Mononuclear cell (primary cell): ENCODE measurements around the gene ACSS1. TPM values are rescaled to one million over a fixed set of nuclear protein-coding genes. Genes with fewer than 3 reads are reported as not detected.

Source experiments
- H3K27me3 ChIP-seq: 2 replicates; pipeline ENCODE4 v1.6.0; 2011; ENCODE audit warnings: low read length, control low read depth; ENCODE audit not compliant: insufficient read depth
- H3K4me1 ChIP-seq: 2 replicates; pipeline ENCODE4 v1.5.1; 2011; ENCODE audit warnings: mild to moderate bottlenecking, low read length, control low read depth; ENCODE audit not compliant: insufficient read depth
- H3K4me3 ChIP-seq: 2 replicates; pipeline ENCODE4 v1.5.1; 2011; ENCODE audit warnings: mild to moderate bottlenecking, low read length, moderate library complexity
- H3K9me3 ChIP-seq: 2 replicates; pipeline ENCODE4 v1.5.1; 2011; ENCODE audit warnings: low read depth, mild to moderate bottlenecking, control low read depth, low read length
- total RNA-seq: library from RNA; depleted of rRNA; stranded (reverse); fragments of >200 nt; gene quantifications from one replicate; pipeline ENCODE4 v1.2.3, GENCODE V29; 2012

ACSS1 gene
- total RNA-seq, 1 donor, result 8.0 TPM

- H3K4me1 ChIP-seq, result peaks cover 52% of the 10 kb centered on the region
- no peaks in the 10 kb centered on the region for H3K27me3 ChIP-seq
- no peaks in the 10 kb centered on the region for H3K9me3 ChIP-seq
- H3K4me3 ChIP-seq, result no peak overlapping the region
These were observed 19.9 kb downstream of the ACSS1 start for GRCh38 chr20:25038103-25038410.

GRCh38 chr20:25037288-25038102, 20.4 kb downstream of the ACSS1 start:
- H3K27me3 ChIP-seq, result no peaks in the 10 kb centered on the region
- peaks cover 47% of the 10 kb centered on the region for H3K4me1 ChIP-seq
- no peaks in the 10 kb centered on the region for H3K9me3 ChIP-seq
- H3K4me3 ChIP-seq, result no peak overlapping the region

GRCh38 chr20:25036331-25036936, 21.5 kb downstream of the ACSS1 start:
- H3K27me3 ChIP-seq, result no peaks in the 10 kb centered on the region
- H3K4me1 ChIP-seq, result peaks cover 36% of the 10 kb centered on the region
- H3K9me3 ChIP-seq, result no peaks in the 10 kb centered on the region
- H3K4me3 ChIP-seq, result no peak overlapping the region

GRCh38 chr20:25035921-25036320, 22.0 kb downstream of the ACSS1 start:
- peaks cover 32% of the 10 kb centered on the region for H3K4me1 ChIP-seq
- no peak overlapping the region for H3K4me3 ChIP-seq
- H3K27me3 ChIP-seq, result no peaks in the 10 kb centered on the region
- H3K9me3 ChIP-seq, result no peaks in the 10 kb centered on the region

- Histone ChIP-seq H3K4me1 (peaks cover 32% of the 10 kb centered on the region), H3K27me3 (no peaks in the 10 kb centered on the region), H3K4me3 (no peak overlapping the region), H3K9me3 (no peaks in the 10 kb centered on the region)
These were observed 24.0 kb downstream of the ACSS1 start for GRCh38 chr20:25033924-25034300.

- H3K27me3 ChIP-seq, result no peaks in the 10 kb centered on the region
- no peak overlapping the region for H3K4me3 ChIP-seq
- peaks cover 30% of the 10 kb centered on the region for H3K4me1 ChIP-seq
- no peaks in the 10 kb centered on the region for H3K9me3 ChIP-seq
These were observed 24.5 kb downstream of the ACSS1 start for GRCh38 chr20:25033265-25033923.

GRCh38 chr20:25032478-25033264, 25.3 kb downstream of the ACSS1 start:
- no peaks in the 10 kb centered on the region for H3K9me3 ChIP-seq
- H3K27me3 ChIP-seq, result no peaks in the 10 kb centered on the region
- peaks cover 24% of the 10 kb centered on the region for H3K4me1 ChIP-seq
- H3K4me3 ChIP-seq, result no peak overlapping the region

GRCh38 chr20:25032065-25032477, 25.9 kb downstream of the ACSS1 start:
- Histone ChIP-seq H3K27me3 (no peaks in the 10 kb centered on the region), H3K9me3 (no peaks in the 10 kb centered on the region), H3K4me1 (peaks cover 18% of the 10 kb centered on the region), H3K4me3 (no peak overlapping the region)

- Histone ChIP-seq H3K4me1 (peaks cover 11% of the 10 kb centered on the region), H3K4me3 (no peak overlapping the region), H3K27me3 (no peaks in the 10 kb centered on the region), H3K9me3 (no peaks in the 10 kb centered on the region)
These were observed 26.7 kb downstream of the ACSS1 start for GRCh38 chr20:25031241-25031640.

GRCh38 chr20:25030649-25031207, 27.2 kb downstream of the ACSS1 start:
- Histone ChIP-seq H3K4me1 (peaks cover 6% of the 10 kb centered on the region), H3K4me3 (no peak overlapping the region), H3K9me3 (no peaks in the 10 kb centered on the region), H3K27me3 (no peaks in the 10 kb centered on the region)

GRCh38 chr20:25030007-25030648, 27.8 kb downstream of the ACSS1 start:
- Histone ChIP-seq H3K4me3 (no peak overlapping the region), H3K4me1 (no peaks in the 10 kb centered on the region), H3K9me3 (no peaks in the 10 kb centered on the region), H3K27me3 (no peaks in the 10 kb centered on the region)

GRCh38 chr20:25025986-25026605, 31.8 kb downstream of the ACSS1 start:
- H3K4me3 ChIP-seq, result no peak overlapping the region
- no peaks in the 10 kb centered on the region for H3K4me1 ChIP-seq
- H3K9me3 ChIP-seq, result no peaks in the 10 kb centered on the region
- H3K27me3 ChIP-seq, result no peaks in the 10 kb centered on the region

GRCh38 chr20:25025091-25025861, 32.7 kb downstream of the ACSS1 start:
- Histone ChIP-seq H3K27me3 (no peaks in the 10 kb centered on the region), H3K9me3 (no peaks in the 10 kb centered on the region), H3K4me3 (no peak overlapping the region), H3K4me1 (no peaks in the 10 kb centered on the region)
